Measurements from ENCODE around the gene BIRC7. TPM values are rescaled to one million over a fixed set of nuclear protein-coding genes. Genes with fewer than 3 reads are reported as not detected.
"Not testable (repeated sequence)": the region's sequence is repeated elsewhere in the genome, so short reads cannot be mapped to it uniquely, and the experiment has no call there.

BIRC7 gene
- total RNA-seq, 1 donor from 2014 or later = 0.50 TPM

- Mint-ChIP-seq H3K4me1 (ENCODE audit: low read depth) (peaks cover 13% of the 10 kb centered on the region), H3K36me3 (ENCODE audit: low read depth) (no peaks in the 10 kb centered on the region), H3K27me3 (ENCODE audit: low read depth) (peaks cover 14% of the 10 kb centered on the region), H3K9me3 (ENCODE audit: low read depth) (no peaks in the 10 kb centered on the region), H3K27ac (ENCODE audit: unreplicated experiment) (no peak overlapping the region), H3K4me3 (ENCODE audit: unreplicated experiment) (no peak overlapping the region)
- DNase-seq (ENCODE audit: low spot score) = no peak
- no peak for TF ChIP-seq CTCF (IDR thresholded peaks at IDR 0.05)
Measured at GRCh38 chr20:63249891-63250290, 14.2 kb downstream of the BIRC7 start.

- not testable (repeated sequence) for H3K4me3 Mint-ChIP-seq (ENCODE audit: unreplicated experiment); H3K27ac Mint-ChIP-seq (ENCODE audit: unreplicated experiment); H3K9me3 Mint-ChIP-seq (ENCODE audit: low read depth); DNase-seq (ENCODE audit: low spot score); H3K36me3 Mint-ChIP-seq (ENCODE audit: low read depth); H3K4me1 Mint-ChIP-seq (ENCODE audit: low read depth)
- H3K27me3 Mint-ChIP-seq (ENCODE audit: low read depth) = peaks cover 20% of the 10 kb centered on the region
- peak; percentile 72 for TF ChIP-seq CTCF (IDR thresholded peaks at IDR 0.05)
Measured at GRCh38 chr20:63251350-63251749, 15.6 kb downstream of the BIRC7 start.

GRCh38 chr20:63252284-63252711, 16.6 kb downstream of the BIRC7 start:
- H3K9me3 Mint-ChIP-seq (ENCODE audit: low read depth) = peaks cover 4% of the 10 kb centered on the region
- no peak overlapping the region for H3K4me3 Mint-ChIP-seq (ENCODE audit: unreplicated experiment)
- no peak overlapping the region for H3K27ac Mint-ChIP-seq (ENCODE audit: unreplicated experiment)
- no peak for TF ChIP-seq CTCF (IDR thresholded peaks at IDR 0.05)
- peaks cover 24% of the 10 kb centered on the region for H3K27me3 Mint-ChIP-seq (ENCODE audit: low read depth)
- peaks cover 4% of the 10 kb centered on the region for H3K36me3 Mint-ChIP-seq (ENCODE audit: low read depth)
- peaks cover 7% of the 10 kb centered on the region for H3K4me1 Mint-ChIP-seq (ENCODE audit: low read depth)
- DNase-seq (ENCODE audit: low spot score) = no peak

- Mint-ChIP-seq H3K27ac (ENCODE audit: unreplicated experiment) (no peak overlapping the region), H3K4me1 (ENCODE audit: low read depth) (peaks cover 7% of the 10 kb centered on the region), H3K27me3 (ENCODE audit: low read depth) (peaks cover 24% of the 10 kb centered on the region), H3K9me3 (ENCODE audit: low read depth) (peaks cover 4% of the 10 kb centered on the region), H3K36me3 (ENCODE audit: low read depth) (peaks cover 5% of the 10 kb centered on the region), H3K4me3 (ENCODE audit: unreplicated experiment) (peak overlapping the region; percentile 57)
- no peak for DNase-seq (ENCODE audit: low spot score)
- TF ChIP-seq CTCF (IDR thresholded peaks at IDR 0.05) = no peak
Measured at GRCh38 chr20:63253065-63253437, 17.3 kb downstream of the BIRC7 start.

GRCh38 chr20:63253438-63254231, 17.9 kb downstream of the BIRC7 start:
- no peak for DNase-seq (ENCODE audit: low spot score)
- Mint-ChIP-seq H3K27me3 (ENCODE audit: low read depth) (peaks cover 20% of the 10 kb centered on the region), H3K4me3 (ENCODE audit: unreplicated experiment) (peak overlapping the region; percentile 57), H3K4me1 (ENCODE audit: low read depth) (peaks cover 7% of the 10 kb centered on the region), H3K36me3 (ENCODE audit: low read depth) (peaks cover 5% of the 10 kb centered on the region), H3K27ac (ENCODE audit: unreplicated experiment) (no peak overlapping the region), H3K9me3 (ENCODE audit: low read depth) (peaks cover 4% of the 10 kb centered on the region)
- no peak for TF ChIP-seq CTCF (IDR thresholded peaks at IDR 0.05)

All from chondrocyte (in vitro differentiated cells).